ENCODE measurements around the gene FAM168B. TPM values are rescaled to one million over a fixed set of nuclear protein-coding genes. Genes with fewer than 3 reads are reported as not detected.

Gene FAM168B
- total RNA-seq, 1 experiment from 2014 or later, result 79.6 TPM

DNA sequence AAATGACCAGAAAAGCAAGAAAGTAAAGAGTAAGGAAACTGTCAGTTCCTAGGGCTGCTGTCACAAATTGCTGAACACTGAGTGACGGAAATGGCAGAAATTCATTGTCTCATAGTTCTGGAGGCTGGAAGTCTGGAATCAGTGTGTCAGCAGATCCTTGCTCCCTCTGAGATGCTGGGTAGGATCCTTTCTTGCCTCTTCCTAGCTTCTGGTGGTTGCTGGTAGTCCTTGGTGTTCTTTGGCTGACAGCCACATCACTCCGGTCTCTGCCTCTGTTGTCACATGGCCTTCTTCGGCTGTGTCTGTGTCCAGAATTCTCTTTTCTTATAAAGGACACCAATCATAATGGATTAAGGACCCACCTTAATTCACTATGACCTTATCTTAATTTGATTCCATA, 33.8 kb upstream of the FAM168B start:
- no TSS peak for BruUV-seq (replicated peaks)
- H3F3A ChIP-seq (ENCODE audit: insufficient read depth, low read depth), result no peaks in the 10 kb centered on the region
- intact Hi-C loops (cut with micrococcal nuclease; ENCODE audit: unreplicated experiment), result no loop called here
- H3K36me3 ChIP-seq (ENCODE audit: low read depth), result peaks cover 36% of the 10 kb centered on the region; the same call in 1 of the 2 replicates
- no peaks in the 10 kb centered on the region for H3K27me3 ChIP-seq (ENCODE audit: insufficient read depth, low read depth)
- no peaks in the 10 kb centered on the region for H3K9me2 ChIP-seq (ENCODE audit: insufficient read depth)
- no peak for TF ChIP-seq EZH2 (IDR thresholded peaks at IDR 0.05; ENCODE audit: low read depth)
- TF ChIP-seq, protein P1, sequence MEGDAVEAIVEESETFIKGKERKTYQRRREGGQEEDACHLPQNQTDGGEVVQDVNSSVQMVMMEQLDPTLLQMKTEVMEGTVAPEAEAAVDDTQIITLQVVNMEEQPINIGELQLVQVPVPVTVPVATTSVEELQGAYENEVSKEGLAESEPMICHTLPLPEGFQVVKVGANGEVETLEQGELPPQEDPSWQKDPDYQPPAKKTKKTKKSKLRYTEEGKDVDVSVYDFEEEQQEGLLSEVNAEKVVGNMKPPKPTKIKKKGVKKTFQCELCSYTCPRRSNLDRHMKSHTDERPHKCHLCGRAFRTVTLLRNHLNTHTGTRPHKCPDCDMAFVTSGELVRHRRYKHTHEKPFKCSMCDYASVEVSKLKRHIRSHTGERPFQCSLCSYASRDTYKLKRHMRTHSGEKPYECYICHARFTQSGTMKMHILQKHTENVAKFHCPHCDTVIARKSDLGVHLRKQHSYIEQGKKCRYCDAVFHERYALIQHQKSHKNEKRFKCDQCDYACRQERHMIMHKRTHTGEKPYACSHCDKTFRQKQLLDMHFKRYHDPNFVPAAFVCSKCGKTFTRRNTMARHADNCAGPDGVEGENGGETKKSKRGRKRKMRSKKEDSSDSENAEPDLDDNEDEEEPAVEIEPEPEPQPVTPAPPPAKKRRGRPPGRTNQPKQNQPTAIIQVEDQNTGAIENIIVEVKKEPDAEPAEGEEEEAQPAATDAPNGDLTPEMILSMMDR (conservative IDR thresholded peaks at IDR 0.05), result no peak
- no peak overlapping the region for H3K4me2 ChIP-seq
- no peak overlapping the region for H3K4me3 ChIP-seq
- no peaks in the 10 kb centered on the region for H3K9me3 ChIP-seq (ENCODE audit: insufficient read depth, low read depth)
- no peak overlapping the region for H3K27ac ChIP-seq
- H4K20me1 ChIP-seq (ENCODE audit: insufficient read depth), result peaks cover 24% of the 10 kb centered on the region
- DNase-seq, result no peak
- POLR2A ChIA-PET (ENCODE audit: unreplicated experiment), result no interaction called here
- 0 out of 2 replicates have a peak, but pooled peaks cover 3% of the 10 kb centered on the region for H3K4me1 ChIP-seq (replicated peaks; ENCODE audit: insufficient read depth)
- no peak overlapping the region for H2AFZ ChIP-seq
- peaks cover 18% of the 10 kb centered on the region; the same call in 1 of the 2 replicates for H3K79me2 ChIP-seq (ENCODE audit: low read depth)
- CTCF ChIA-PET, result no interaction called here

DNA sequence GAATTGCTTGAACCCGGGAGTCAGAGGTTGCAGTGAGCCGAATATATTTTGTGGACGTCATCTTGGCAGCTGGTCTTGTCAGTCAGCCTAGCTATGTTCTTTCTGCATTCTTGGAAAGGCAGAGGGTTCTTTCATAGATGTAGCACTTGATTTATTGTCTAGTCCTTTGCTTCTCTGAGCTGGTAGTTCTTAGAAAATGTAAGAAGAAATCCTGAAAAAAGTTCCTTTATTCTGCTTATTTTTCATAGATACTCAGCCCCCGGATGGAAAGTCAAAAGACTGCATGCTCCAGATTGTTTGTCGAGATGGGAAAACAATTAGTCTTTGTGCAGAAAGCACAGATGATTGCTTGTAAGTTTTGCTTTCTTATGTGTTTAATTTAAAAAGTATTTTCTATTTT, 33.2 kb upstream of the FAM168B start:
- Histone ChIP-seq H3K4me2 (no peak overlapping the region), H3K79me2 (ENCODE audit: low read depth) (peaks cover 20% of the 10 kb centered on the region; the same call in 1 of the 2 replicates), H3K27me3 (ENCODE audit: insufficient read depth, low read depth) (no peaks in the 10 kb centered on the region), H3K36me3 (ENCODE audit: low read depth) (peaks cover 35% of the 10 kb centered on the region; the same call in 1 of the 2 replicates), H3K4me1 (replicated peaks; ENCODE audit: insufficient read depth) (0 out of 2 replicates have a peak, but pooled peaks cover 3% of the 10 kb centered on the region), H3K9me2 (ENCODE audit: insufficient read depth) (no peaks in the 10 kb centered on the region), H3K27ac (no peak overlapping the region), H3K9me3 (ENCODE audit: insufficient read depth, low read depth) (no peaks in the 10 kb centered on the region), H2AFZ (no peak overlapping the region), H4K20me1 (ENCODE audit: insufficient read depth) (peaks cover 27% of the 10 kb centered on the region), H3K4me3 (no peak overlapping the region), H3F3A (ENCODE audit: insufficient read depth, low read depth) (no peaks in the 10 kb centered on the region)
- CTCF ChIA-PET, result no interaction called here
- no TSS peak for BruUV-seq (replicated peaks)
- no peak for DNase-seq
- POLR2A ChIA-PET (ENCODE audit: unreplicated experiment), result no interaction called here
- TF ChIP-seq, protein P1 (conservative IDR thresholded peaks at IDR 0.05), result no peak
- no peak for TF ChIP-seq EZH2 (IDR thresholded peaks at IDR 0.05; ENCODE audit: low read depth)
- intact Hi-C loops (cut with micrococcal nuclease; ENCODE audit: unreplicated experiment), result no loop called here

DNA sequence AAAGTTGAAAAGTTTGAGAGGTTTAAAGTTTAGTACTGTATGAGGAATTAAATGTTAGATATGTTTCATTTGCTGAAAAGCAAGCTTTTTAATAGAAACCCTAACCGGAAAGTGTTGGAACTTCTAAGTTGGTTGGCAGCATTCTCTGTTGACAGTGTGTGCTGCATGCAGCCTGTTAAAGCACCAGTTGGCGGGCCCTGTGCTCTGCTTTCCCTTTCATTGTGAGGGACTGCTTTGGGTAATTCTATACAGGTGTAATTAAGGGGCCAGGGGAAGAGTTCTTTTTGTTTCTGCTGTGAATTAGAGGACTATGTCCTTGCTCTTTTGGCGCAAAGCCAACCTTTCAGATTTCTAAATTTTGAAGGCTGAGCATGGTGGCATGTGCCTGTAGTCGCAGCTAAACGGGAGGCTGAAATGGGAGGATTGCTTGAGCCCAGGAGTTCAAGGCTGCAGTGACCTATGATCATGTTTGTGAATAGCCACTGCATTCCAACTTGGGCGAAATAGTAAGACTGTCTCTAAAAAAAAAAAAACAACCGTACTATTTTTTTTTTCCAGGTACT, 32.0 kb upstream of the FAM168B start:
- H3K4me3 ChIP-seq, result no peak overlapping the region
- ChIA-PET POLR2A (ENCODE audit: unreplicated experiment) (no interaction called here), CTCF (no interaction called here)
- TF ChIP-seq, protein P1 (conservative IDR thresholded peaks at IDR 0.05), result no peak
- no peak for TF ChIP-seq EZH2 (IDR thresholded peaks at IDR 0.05; ENCODE audit: low read depth)
- H3K4me1 ChIP-seq (replicated peaks; ENCODE audit: insufficient read depth), result 0 out of 2 replicates have a peak, but pooled peaks cover 3% of the 10 kb centered on the region
- H3K9me2 ChIP-seq (ENCODE audit: insufficient read depth), result no peaks in the 10 kb centered on the region
- H3K79me2 ChIP-seq (ENCODE audit: low read depth), result peaks cover 26% of the 10 kb centered on the region
- no peak for DNase-seq
- intact Hi-C loops (cut with micrococcal nuclease; ENCODE audit: unreplicated experiment), result no loop called here
- H3F3A ChIP-seq (ENCODE audit: insufficient read depth, low read depth), result no peaks in the 10 kb centered on the region
- H3K4me2 ChIP-seq, result no peak overlapping the region
- H3K36me3 ChIP-seq (ENCODE audit: low read depth), result peaks cover 27% of the 10 kb centered on the region; the same call in 1 of the 2 replicates
- no peaks in the 10 kb centered on the region for H3K27me3 ChIP-seq (ENCODE audit: insufficient read depth, low read depth)
- no peak overlapping the region for H2AFZ ChIP-seq
- H4K20me1 ChIP-seq (ENCODE audit: insufficient read depth), result peaks cover 27% of the 10 kb centered on the region
- no peak overlapping the region for H3K27ac ChIP-seq
- H3K9me3 ChIP-seq (ENCODE audit: insufficient read depth, low read depth), result no peaks in the 10 kb centered on the region
- no TSS peak for BruUV-seq (replicated peaks)
